IMR-90 (cell line): ENCODE measurements around the gene MREG.

Experiments used
- NFE2L2 ChIP-seq: fragments of 150-350 bp; IDR thresholded peaks from 2 replicates; pipeline ENCODE4 v1.6.1; 2016; ENCODE audit warnings: low read depth, mild to moderate bottlenecking, low read length
- POLR2A ChIP-seq: IDR thresholded peaks from 2 replicates; pipeline ENCODE4 v1.6.1; 2012; ENCODE audit warnings: mild to moderate bottlenecking, low read depth, low read length
- TF ChIP-seq, protein P1 (sequence below): conservative IDR thresholded peaks from 2 replicates; pipeline ENCODE4 v1.5.1; 2012; ENCODE audit warnings: mild to moderate bottlenecking, low read depth, low read length, improper control_type of control experiment

- TF ChIP-seq POLR2A: peak; percentile 40; the same call in 1 of the 2 replicates
- no peak for TF ChIP-seq NFE2L2
- TF ChIP-seq, protein P1, sequence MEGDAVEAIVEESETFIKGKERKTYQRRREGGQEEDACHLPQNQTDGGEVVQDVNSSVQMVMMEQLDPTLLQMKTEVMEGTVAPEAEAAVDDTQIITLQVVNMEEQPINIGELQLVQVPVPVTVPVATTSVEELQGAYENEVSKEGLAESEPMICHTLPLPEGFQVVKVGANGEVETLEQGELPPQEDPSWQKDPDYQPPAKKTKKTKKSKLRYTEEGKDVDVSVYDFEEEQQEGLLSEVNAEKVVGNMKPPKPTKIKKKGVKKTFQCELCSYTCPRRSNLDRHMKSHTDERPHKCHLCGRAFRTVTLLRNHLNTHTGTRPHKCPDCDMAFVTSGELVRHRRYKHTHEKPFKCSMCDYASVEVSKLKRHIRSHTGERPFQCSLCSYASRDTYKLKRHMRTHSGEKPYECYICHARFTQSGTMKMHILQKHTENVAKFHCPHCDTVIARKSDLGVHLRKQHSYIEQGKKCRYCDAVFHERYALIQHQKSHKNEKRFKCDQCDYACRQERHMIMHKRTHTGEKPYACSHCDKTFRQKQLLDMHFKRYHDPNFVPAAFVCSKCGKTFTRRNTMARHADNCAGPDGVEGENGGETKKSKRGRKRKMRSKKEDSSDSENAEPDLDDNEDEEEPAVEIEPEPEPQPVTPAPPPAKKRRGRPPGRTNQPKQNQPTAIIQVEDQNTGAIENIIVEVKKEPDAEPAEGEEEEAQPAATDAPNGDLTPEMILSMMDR: peak; percentile 95
Observed at GRCh38 chr2:215920244-215921100, 92.9 kb downstream of the MREG start.
